Kidney (tissue), 14 donors: ENCODE measurements around the gene CEACAM16. TPM values are rescaled to one million over a fixed set of nuclear protein-coding genes. Genes with fewer than 3 reads are reported as not detected.

Experiments used
- DNase-seq, 5 donors: peaks; one replicate each; pipeline ENCODE4 v3.0.0-alpha.2; 2013 to 2020
- FAIRE-seq: peaks from 2 replicates; lab custom pipeline; 2012; peaks lifted over from hg19 to GRCh38; lab: Jason Lieb, UNC
- H3K27ac ChIP-seq, 2 donors: one replicate each; pipeline ENCODE4 v1.7.0; 2013; ENCODE audit warnings: low read depth in 2 of 2, low read length in 2 of 2, inconsistent platforms in 1 of 2
- H3K27me3 ChIP-seq: one replicate; pipeline ENCODE4 v1.7.1; 2013; ENCODE audit warnings: low read length, inconsistent platforms; ENCODE audit not compliant: control insufficient read depth, insufficient read depth
- H3K36me3 ChIP-seq, 3 donors: one replicate each; pipeline versions ENCODE4 v1.7.0 to v1.7.1; 2013; ENCODE audit warnings: low read length in 3 of 3, control low read depth in 1 of 3, inconsistent platforms in 1 of 3; ENCODE audit not compliant: insufficient read depth in 3 of 3, control insufficient read depth in 2 of 3
- H3K4me1 ChIP-seq, 3 donors: one replicate each; pipeline versions ENCODE4 v1.7.0 to v1.7.1; 2013; ENCODE audit warnings: low read length in 3 of 3, inconsistent platforms in 1 of 3, low read depth in 1 of 3; ENCODE audit not compliant: control insufficient read depth in 2 of 3, insufficient read depth in 2 of 3
- H3K4me3 ChIP-seq, 3 donors: one replicate each; pipeline versions ENCODE4 v1.7.0 to v1.8.1; 2013; ENCODE audit warnings: low read length in 3 of 3, control low read depth in 1 of 3, inconsistent platforms in 1 of 3
- H3K9ac ChIP-seq, 3 donors: one replicate each; pipeline versions ENCODE4 v1.7.0 to v1.7.1; 2013; ENCODE audit warnings: low read length in 3 of 3, control low read depth in 1 of 3, inconsistent platforms in 1 of 3
- H3K9me3 ChIP-seq, 3 donors: one replicate each; pipeline versions ENCODE4 v1.7.0 to v1.7.1; 2013; ENCODE audit warnings: low read length in 3 of 3, control low read depth in 1 of 3, inconsistent platforms in 1 of 3; ENCODE audit not compliant: control insufficient read depth in 2 of 3, insufficient read depth in 1 of 3
- CTCF ChIP-seq: IDR thresholded peaks from 3 replicates; pipeline ENCODE4 v1.5.1; 2012; ENCODE audit warnings: mild to moderate bottlenecking, moderate library complexity, borderline replicate concordance; ENCODE audit not compliant: insufficient read depth; ENCODE audit errors: extremely low read depth
- intact Hi-C: fragments of 100-400 bp; cut with DNase I; formaldehyde crosslinking; loops from one replicate; pipeline ENCODE4 v1.11.1; 2022
- polyA plus RNA-seq: library from polyadenylated mRNA; stranded (reverse); fragments of 350-450 nt; fragmentation: Illumina TruSeq; extraction: RNeasy Lipid Tissue Mini Kit (QIAGEN cat#74804); gene quantifications from one replicate; pipeline ENCODE4 v1.2.3, GENCODE V29; 2014; ENCODE audit warnings: low read depth, low replicate concordance; ENCODE audit not compliant: insufficient read depth
- total RNA-seq: library from RNA; stranded (reverse); fragmentation: NEBNext Ultra II Directional; extraction: Animal tissue kit (Norgen Biotek cat#: 25700); gene quantifications from one replicate; pipeline ENCODE4 v1.2.1, GENCODE V29; 2021
- donor health status: control.
- donor health status: control.
- donor health status: control.
- donor health status: control.
- donor health status: control.
- donor health status: DM: yes; HTN: yes; CAD: no.
- donor health status: Normal renal cell carcinoma (clear cell type).

The CEACAM16 gene
- total and polyA plus RNA-seq, 2 donors from 2014 or later, result not detected

- Histone ChIP-seq H3K27ac (no peak overlapping the region), H3K4me1 (peaks cover 0 to 7% (median 1%) of the 10 kb centered on the region in 3 donors)
- FAIRE-seq, result no peak
These were observed 4.8 kb upstream of the CEACAM16 start for GRCh38 chr19:44694184-44694579.

GRCh38 chr19:44696939-44697669 lies 1.8 kb upstream of the CEACAM16 start:
- no peak overlapping the region for H3K4me3 ChIP-seq
- H3K9me3 ChIP-seq, result no peaks in the 10 kb centered on the region
- no peak for TF ChIP-seq CTCF
- no peaks in the 10 kb centered on the region for H3K36me3 ChIP-seq
- H3K4me1 ChIP-seq, result no peaks in the 10 kb centered on the region
- FAIRE-seq (no peak), DNase-seq (peak in 3 of 5 donors; percentile 66 to 71 (median 70))
- H3K27ac ChIP-seq, result no peak overlapping the region
- intact Hi-C loops, result no loop called here
- H3K9ac ChIP-seq, result no peak overlapping the region
- H3K27me3 ChIP-seq, result no peaks in the 10 kb centered on the region

More at GRCh38 chr19:44694184-44694579, 4.8 kb upstream of the CEACAM16 start:
- Histone ChIP-seq H3K9ac (no peak overlapping the region), H3K36me3 (no peaks in the 10 kb centered on the region), H3K4me3 (no peak overlapping the region), H3K9me3 (no peaks in the 10 kb centered on the region), H3K27me3 (no peaks in the 10 kb centered on the region)
- TF ChIP-seq CTCF, result no peak
- no peak for DNase-seq
- intact Hi-C loops, result no loop called here

GRCh38 chr19:44697670-44698034 lies 1.3 kb upstream of the CEACAM16 start:
- DNase-seq, result no peak
- no peaks in the 10 kb centered on the region for H3K4me1 ChIP-seq
- no peak for TF ChIP-seq CTCF
- intact Hi-C loops, result no loop called here
- H3K27ac ChIP-seq, result no peak overlapping the region
- H3K36me3 ChIP-seq, result no peaks in the 10 kb centered on the region
- H3K9ac ChIP-seq, result no peak overlapping the region
- FAIRE-seq, result no peak
- no peak overlapping the region for H3K4me3 ChIP-seq
- no peaks in the 10 kb centered on the region for H3K9me3 ChIP-seq
- no peaks in the 10 kb centered on the region for H3K27me3 ChIP-seq
